Stimulated activated naive CD4-positive, alpha-beta T cell (primary cell): ENCODE measurements around the gene UNC80.
A peak's percentile ranks its signal among the peaks of the same experiment; 100 is the strongest.

Source experiments
- DNase-seq, 6 experiments: peaks; one replicate each; lab custom pipeline; 2025; lab: John Stamatoyannopoulos, UW

Gene UNC80

DNA sequence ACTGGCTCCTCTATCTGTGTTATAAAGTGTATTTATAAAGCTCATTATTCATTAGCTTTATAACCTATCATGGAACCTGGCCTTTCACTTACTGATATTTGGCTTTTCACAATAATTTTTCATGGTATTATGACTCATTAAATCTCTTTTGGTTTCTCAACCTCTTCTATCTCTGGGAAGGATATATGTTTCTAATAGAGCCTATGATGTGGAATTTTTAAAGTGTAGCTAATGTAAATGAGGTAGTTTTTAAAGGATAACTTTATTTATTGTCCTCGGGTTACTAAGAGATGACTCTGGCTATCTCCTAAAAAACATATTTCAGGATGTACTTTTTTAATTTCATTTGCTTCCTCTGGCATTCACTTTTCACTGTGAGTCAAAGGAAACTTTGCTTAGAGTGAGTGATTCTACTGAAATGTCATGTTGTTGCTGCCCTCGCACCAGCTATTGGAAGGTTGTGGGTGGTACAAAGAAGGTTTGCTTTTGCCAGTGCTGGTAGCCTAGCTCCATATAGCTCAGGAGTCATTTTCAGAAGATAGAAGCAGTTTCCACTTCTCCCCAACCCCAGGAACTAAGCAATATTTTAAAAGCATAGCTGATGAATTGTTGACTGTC is 145.6 kb downstream of the UNC80 start:
- DNase-seq: no peak

GRCh38 chr2:209918251-209918650 is 146.6 kb downstream of the UNC80 start:
- DNase-seq: no peak

- DNase-seq: no peak
Observed at GRCh38 chr2:209922116-209922515, 150.5 kb downstream of the UNC80 start.

DNA sequence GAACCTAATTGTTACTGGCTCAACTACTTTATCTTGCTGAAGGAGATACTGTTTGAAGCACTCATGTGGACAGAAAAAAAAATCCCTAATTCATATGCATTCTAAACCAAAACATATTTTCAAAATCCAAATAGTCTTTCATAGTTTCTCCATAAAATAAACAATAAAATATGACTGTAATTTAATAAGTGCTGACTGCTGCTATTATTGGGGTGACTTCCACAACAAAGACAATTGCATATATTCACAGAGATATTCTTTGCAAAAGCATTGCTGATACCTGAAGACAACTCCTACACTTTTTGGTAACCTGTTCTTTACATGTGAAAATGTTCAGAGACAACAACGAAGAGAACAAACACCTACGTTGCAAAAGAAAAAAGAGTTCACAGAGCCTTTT is 157.7 kb downstream of the UNC80 start:
- no peak for DNase-seq

GRCh38 chr2:209933499-209934483 is 162.2 kb downstream of the UNC80 start:
- no peak for DNase-seq

DNA sequence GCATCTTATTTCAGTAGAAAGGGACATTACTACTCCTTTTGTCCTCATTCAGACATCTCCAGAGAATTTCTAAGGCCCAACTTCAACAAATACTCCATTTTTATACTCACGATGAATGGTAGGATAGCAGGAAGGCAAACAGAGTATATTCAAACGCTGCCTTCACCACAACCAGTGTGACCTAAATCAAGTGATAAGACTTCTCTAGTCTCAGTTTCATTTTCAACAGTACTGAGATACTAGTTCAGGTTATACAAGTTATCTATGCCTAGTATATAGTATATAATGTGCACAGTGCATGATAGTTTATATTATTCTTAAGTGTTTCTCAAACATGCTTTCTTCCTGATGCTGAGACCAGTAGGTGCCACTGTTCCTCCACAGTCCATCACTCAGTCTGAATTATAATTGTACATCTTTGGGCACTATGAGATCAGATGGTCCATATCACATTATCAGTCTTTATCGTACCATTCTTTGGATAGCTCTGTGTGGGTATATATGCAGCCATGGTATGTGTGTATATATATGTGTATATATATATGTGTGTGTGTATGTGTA is 164.6 kb downstream of the UNC80 start:
- DNase-seq: no peak

GRCh38 chr2:209937893-209938292 is 166.3 kb downstream of the UNC80 start:
- DNase-seq: no peak

- DNase-seq: no peak
Observed at GRCh38 chr2:209938906-209939305, 167.3 kb downstream of the UNC80 start.

- DNase-seq: no peak
Observed at GRCh38 chr2:209940936-209941335, 169.3 kb downstream of the UNC80 start.

DNA sequence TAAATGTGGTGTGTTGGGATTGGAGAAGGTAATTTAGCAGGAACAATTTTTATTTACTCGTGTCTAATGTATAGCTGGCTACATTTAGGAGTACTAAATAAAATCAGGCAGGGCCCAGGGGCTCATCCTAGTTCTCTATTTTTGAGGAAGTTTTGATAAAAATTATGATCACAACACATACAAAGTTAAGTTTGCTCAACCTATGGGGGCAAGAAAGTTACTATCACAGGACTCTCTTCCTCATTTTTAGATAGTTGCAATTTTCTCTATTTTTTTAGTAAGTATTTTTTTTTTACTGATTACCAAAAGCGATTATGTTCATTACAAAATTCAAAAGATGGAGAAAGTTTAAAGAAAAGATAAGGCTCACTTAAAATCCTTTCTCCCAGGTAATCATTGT is 170.8 kb downstream of the UNC80 start:
- DNase-seq: no peak

GRCh38 chr2:209942936-209943605 is 171.4 kb downstream of the UNC80 start:
- DNase-seq: no peak

GRCh38 chr2:209943776-209944175 is 172.1 kb downstream of the UNC80 start:
- no peak for DNase-seq

GRCh38 chr2:209946539-209946938 is 174.9 kb downstream of the UNC80 start:
- no peak for DNase-seq

GRCh38 chr2:209956271-209956670 is 184.6 kb downstream of the UNC80 start:
- no peak for DNase-seq

- DNase-seq: no peak
Observed at GRCh38 chr2:209958016-209958415, 186.4 kb downstream of the UNC80 start.

GRCh38 chr2:209960045-209960444 is 188.4 kb downstream of the UNC80 start:
- DNase-seq: no peak

DNA sequence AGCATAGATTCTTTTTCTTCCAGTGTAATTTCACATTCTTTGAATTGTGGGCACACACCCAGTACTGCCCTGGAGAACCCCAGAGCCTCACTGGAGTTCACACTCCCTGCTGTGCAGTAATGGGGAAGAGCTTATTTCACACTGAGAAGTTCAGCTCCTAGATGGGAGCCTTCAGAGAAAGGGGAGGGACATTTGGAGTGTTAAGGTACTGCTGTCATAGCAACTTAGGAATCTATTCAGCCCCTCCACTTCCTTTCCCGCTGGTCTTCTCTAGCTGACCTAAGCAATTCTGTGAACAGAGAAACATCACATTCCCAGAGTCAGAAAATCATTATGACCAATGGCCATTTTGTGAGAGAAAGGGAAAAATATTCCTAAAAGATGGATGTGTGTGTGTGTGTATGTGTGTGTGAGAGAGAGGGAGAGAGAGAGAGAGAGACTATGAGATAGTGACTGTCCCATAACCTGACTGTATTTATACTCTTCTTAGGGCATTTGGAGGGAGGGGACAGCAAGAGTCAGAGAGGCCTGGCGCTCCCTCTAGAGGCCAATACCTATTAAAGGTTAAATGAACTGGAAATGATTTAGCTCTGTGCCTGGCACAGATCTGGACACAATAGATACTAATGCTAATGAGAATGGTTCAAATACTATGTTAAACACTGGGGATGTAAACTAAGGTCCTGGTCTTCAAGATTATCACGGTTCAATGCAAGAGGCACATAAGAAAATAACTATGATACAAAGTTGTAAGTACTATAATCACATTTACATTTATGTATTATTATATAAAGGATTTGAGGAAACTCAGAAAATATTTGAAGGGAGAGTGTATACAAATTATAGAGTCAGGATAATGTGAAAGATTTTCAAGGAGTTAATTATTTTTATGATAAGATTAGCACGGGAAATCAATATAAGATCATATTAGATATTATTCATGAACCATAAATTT is 189.3 kb downstream of the UNC80 start:
- DNase-seq: peak in 2 of 6 experiments; percentile 16 to 24

GRCh38 chr2:209965723-209966122 is 194.1 kb downstream of the UNC80 start:
- DNase-seq: no peak

- DNase-seq: no peak
Observed at GRCh38 chr2:209969692-209970091, 198.1 kb downstream of the UNC80 start.

DNA sequence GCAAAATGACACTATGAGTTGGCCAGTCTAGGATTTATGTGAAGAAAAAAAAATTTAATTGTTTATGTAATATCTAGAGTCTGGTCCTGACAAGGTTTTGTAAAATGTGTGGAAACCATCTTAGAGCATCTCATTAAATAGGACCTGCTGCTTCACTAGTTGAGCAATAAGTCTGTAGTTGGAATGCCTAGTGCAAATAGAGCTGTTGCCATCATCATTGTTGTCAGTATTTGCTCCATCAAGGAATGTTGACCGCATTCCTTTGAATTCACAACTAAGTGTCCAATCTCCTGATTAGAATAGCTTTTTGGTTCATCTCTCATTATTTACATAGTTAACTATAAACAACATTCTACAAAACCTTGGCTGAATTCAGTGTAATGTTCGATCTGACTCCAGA is 198.6 kb downstream of the UNC80 start:
- DNase-seq: no peak

GRCh38 chr2:209970711-209971110 is 199.1 kb downstream of the UNC80 start:
- no peak for DNase-seq
